HEK293 (cell line): ENCODE data around the gene RPS15A.
"Not testable (repeated sequence)": the region's sequence is repeated elsewhere in the genome, so short reads cannot be mapped to it uniquely, and the experiment has no call there.

ENCODE experiments used
- BCL6B ChIP-seq: fragments of 450-650 bp; formaldehyde crosslinking; IDR thresholded peaks from 2 replicates; pipeline ENCODE4 v1.5.1; 2017; ENCODE audit warnings: missing biosample characterization, missing genetic modification characterization
- CTCF ChIP-seq: fragments of 450-650 bp; formaldehyde crosslinking; IDR thresholded peaks from 2 replicates; pipeline ENCODE4 v1.5.1; 2016; ENCODE audit warnings: missing biosample characterization, missing genetic modification characterization
- MYNN ChIP-seq: fragments of 450-650 bp; formaldehyde crosslinking; IDR thresholded peaks from 2 replicates; pipeline ENCODE4 v1.5.1; 2016; ENCODE audit warnings: missing biosample characterization, missing genetic modification characterization, borderline replicate concordance
- SETDB1 ChIP-seq: IDR thresholded peaks from one replicate; pipeline ENCODE4 v1.6.1; 2017; ENCODE audit warnings: mild to moderate bottlenecking, low read length, moderate library complexity, mixed read lengths; ENCODE audit not compliant: insufficient read length
- TCF7L2 ChIP-seq: IDR thresholded peaks from 2 replicates; pipeline ENCODE4 v1.6.1; 2011; ENCODE audit warnings: low read depth, mild to moderate bottlenecking, inconsistent platforms, low read length, moderate library complexity, borderline replicate concordance
- YY2 ChIP-seq: fragments of 450-650 bp; formaldehyde crosslinking; IDR thresholded peaks from 2 replicates; pipeline ENCODE4 v1.5.1; 2016; ENCODE audit warnings: missing biosample characterization, missing genetic modification characterization
- ZNF138 ChIP-seq: fragments of 450-650 bp; formaldehyde crosslinking; IDR thresholded peaks from 2 replicates; pipeline ENCODE4 v1.5.1; 2016; ENCODE audit warnings: missing biosample characterization, missing genetic modification characterization, borderline replicate concordance
- ZNF146 ChIP-seq: fragments of 450-650 bp; formaldehyde crosslinking; IDR thresholded peaks from 2 replicates; pipeline ENCODE4 v1.5.1; 2016; ENCODE audit warnings: missing biosample characterization, missing genetic modification characterization

- TF ChIP-seq CTCF (tag by site-specific recombination); MYNN (tag by site-specific recombination); BCL6B (tag by site-specific recombination); ZNF146 (tag by site-specific recombination); YY2 (tag by site-specific recombination); SETDB1; TCF7L2; ZNF138 (tag by site-specific recombination): not testable (repeated sequence)
Observed at GRCh38 chr16:18738768-18739167, 51.4 kb downstream of the RPS15A start.
